ENCODE data around the gene PTPN5. TPM values are rescaled to one million over a fixed set of nuclear protein-coding genes. Genes with fewer than 3 reads are reported as not detected.
A peak's percentile ranks its signal among the peaks of the same experiment; 100 is the strongest.

The PTPN5 gene
- total RNA-seq, 1 donor from 2014 or later: 0.47 TPM

GRCh38 chr11:18704698-18705097 lies 86.9 kb downstream of the PTPN5 start:
- Histone ChIP-seq H3K27ac (replicated peaks) (peak overlapping the region; percentile 59), H3K4me1 (peaks cover 67% of the 10 kb centered on the region), H3K4me3 (peak overlapping the region; percentile 74), H3K36me3 (peaks cover 13% of the 10 kb centered on the region), H3K27me3 (ENCODE audit: low read depth) (no peaks in the 10 kb centered on the region), H3K9me3 (replicated peaks) (no peaks in the 10 kb centered on the region)
- intact Hi-C loops (cut with micrococcal nuclease): no loop called here
- TF ChIP-seq CTCF (IDR thresholded peaks at IDR 0.05; ENCODE audit: borderline replicate concordance): no peak
- peak; percentile 49 for DNase-seq

- Histone ChIP-seq H3K4me3 (no peak overlapping the region), H3K9me3 (replicated peaks) (no peaks in the 10 kb centered on the region), H3K27me3 (ENCODE audit: low read depth) (no peaks in the 10 kb centered on the region), H3K36me3 (peaks cover 13% of the 10 kb centered on the region), H3K4me1 (peaks cover 73% of the 10 kb centered on the region), H3K27ac (replicated peaks) (peak overlapping the region; percentile 59)
- DNase-seq: no peak
- intact Hi-C loops (cut with micrococcal nuclease): no loop called here
- TF ChIP-seq CTCF (IDR thresholded peaks at IDR 0.05; ENCODE audit: borderline replicate concordance): no peak
These were observed 87.5 kb downstream of the PTPN5 start for GRCh38 chr11:18704045-18704645.

DNA sequence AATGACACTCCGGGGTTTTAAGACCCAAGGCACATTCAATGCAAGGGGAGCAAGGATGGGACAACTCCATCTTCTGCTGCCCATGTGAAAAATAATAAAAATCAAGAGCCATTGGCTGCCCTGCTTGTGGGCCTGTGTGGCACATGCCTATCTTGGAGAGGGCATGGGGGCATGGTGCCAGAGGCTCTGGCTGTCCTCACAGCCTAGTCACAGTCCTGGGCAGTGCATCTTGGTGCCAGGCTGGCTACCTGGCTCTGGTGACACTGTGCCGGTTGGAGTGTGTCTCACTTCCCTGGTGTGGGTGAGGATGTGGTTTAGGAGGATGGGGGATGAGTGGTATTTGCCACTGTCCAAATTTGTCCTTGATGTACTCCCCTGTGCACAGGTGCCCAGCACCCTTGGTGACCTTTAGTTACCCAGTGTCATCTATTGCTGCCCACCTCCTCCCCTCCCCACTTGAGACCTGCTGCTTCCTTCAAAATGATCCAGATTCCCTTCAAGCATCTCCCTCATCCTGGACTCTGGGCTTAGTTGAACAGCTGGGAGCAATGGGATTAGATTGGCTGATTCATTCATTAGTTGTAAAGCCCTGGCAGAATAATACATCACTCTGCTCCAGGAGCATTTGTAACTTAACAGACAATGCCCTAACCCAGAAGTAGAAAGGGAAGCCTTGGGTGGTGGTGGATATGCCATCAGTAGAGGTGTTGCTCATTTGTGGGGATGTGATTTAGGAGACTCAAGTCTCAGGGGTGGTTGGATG lies 88.4 kb downstream of the PTPN5 start:
- DNase-seq: peak; percentile 71
- TF ChIP-seq CTCF (IDR thresholded peaks at IDR 0.05; ENCODE audit: borderline replicate concordance): no peak
- intact Hi-C loops (cut with micrococcal nuclease): no loop called here
- Histone ChIP-seq H3K4me3 (no peak overlapping the region), H3K4me1 (peaks cover 80% of the 10 kb centered on the region), H3K36me3 (peaks cover 13% of the 10 kb centered on the region), H3K9me3 (replicated peaks) (no peaks in the 10 kb centered on the region), H3K27me3 (ENCODE audit: low read depth) (no peaks in the 10 kb centered on the region), H3K27ac (replicated peaks) (no peak overlapping the region)

DNA sequence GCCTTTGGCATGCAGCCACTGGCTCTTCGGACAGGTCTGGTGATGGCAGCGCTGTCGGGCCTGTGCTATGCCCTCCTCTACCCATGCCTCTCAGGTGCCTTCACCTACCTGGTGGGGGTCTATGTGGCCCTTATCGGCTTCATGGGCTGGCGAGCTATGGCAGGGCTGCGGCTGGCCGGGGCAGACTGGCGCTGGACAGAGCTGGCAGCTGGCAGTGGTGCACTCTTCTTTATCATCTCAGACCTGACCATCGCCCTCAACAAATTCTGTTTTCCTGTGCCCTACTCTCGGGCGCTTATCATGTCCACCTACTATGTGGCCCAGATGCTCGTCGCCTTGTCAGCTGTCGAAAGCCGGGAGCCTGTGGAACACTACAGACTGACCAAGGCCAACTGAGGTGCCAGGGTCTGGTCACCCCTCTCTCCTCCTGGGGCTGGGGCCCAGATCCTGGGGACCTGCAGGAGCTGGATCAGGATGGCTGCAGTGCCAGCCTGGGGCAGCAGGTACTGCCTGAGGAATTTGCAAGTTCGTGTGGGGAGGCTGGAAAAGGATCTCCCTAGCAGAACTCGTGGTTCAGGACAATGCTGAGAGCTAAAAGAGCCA lies 89.9 kb downstream of the PTPN5 start:
- DNase-seq: no peak
- Histone ChIP-seq H3K27ac (replicated peaks) (no peak overlapping the region), H3K36me3 (peaks cover 13% of the 10 kb centered on the region), H3K27me3 (ENCODE audit: low read depth) (no peaks in the 10 kb centered on the region), H3K4me1 (peaks cover 85% of the 10 kb centered on the region), H3K4me3 (no peak overlapping the region), H3K9me3 (replicated peaks) (no peaks in the 10 kb centered on the region)
- intact Hi-C loops (cut with micrococcal nuclease): no loop called here
- TF ChIP-seq CTCF (IDR thresholded peaks at IDR 0.05; ENCODE audit: borderline replicate concordance): no peak

- Histone ChIP-seq H3K4me3 (no peak overlapping the region), H3K4me1 (peaks cover 80% of the 10 kb centered on the region), H3K36me3 (peaks cover 13% of the 10 kb centered on the region), H3K27me3 (ENCODE audit: low read depth) (no peaks in the 10 kb centered on the region), H3K9me3 (replicated peaks) (no peaks in the 10 kb centered on the region), H3K27ac (replicated peaks) (no peak overlapping the region)
- intact Hi-C loops (cut with micrococcal nuclease): no loop called here
- no peak for TF ChIP-seq CTCF (IDR thresholded peaks at IDR 0.05; ENCODE audit: borderline replicate concordance)
- no peak for DNase-seq
These were observed 90.7 kb downstream of the PTPN5 start for GRCh38 chr11:18700872-18701271.
